ENCODE measurements around the gene ZDHHC8. TPM values are rescaled to one million over a fixed set of nuclear protein-coding genes. Genes with fewer than 3 reads are reported as not detected.
A peak's percentile ranks its signal among the peaks of the same experiment; 100 is the strongest.

ZDHHC8 gene
- total RNA-seq, 1 experiment from 2014 or later, result 78.4 TPM

GRCh38 chr22:20127869-20128618, 3.6 kb upstream of the ZDHHC8 start:
- no peak overlapping the region for H3K27ac Mint-ChIP-seq (ENCODE audit: unreplicated experiment)
- H3K4me3 Mint-ChIP-seq (ENCODE audit: low read depth, unreplicated experiment), result no peak overlapping the region
- peaks cover 46% of the 10 kb centered on the region for H3K36me3 Mint-ChIP-seq (ENCODE audit: insufficient read depth, unreplicated experiment)
- no peaks in the 10 kb centered on the region for H3K4me1 Mint-ChIP-seq (ENCODE audit: low read depth, unreplicated experiment)
- intact Hi-C loops (cut with micrococcal nuclease; ENCODE audit: unreplicated experiment), result no loop called here
- no peak for DNase-seq
- TF ChIP-seq, protein P1, sequence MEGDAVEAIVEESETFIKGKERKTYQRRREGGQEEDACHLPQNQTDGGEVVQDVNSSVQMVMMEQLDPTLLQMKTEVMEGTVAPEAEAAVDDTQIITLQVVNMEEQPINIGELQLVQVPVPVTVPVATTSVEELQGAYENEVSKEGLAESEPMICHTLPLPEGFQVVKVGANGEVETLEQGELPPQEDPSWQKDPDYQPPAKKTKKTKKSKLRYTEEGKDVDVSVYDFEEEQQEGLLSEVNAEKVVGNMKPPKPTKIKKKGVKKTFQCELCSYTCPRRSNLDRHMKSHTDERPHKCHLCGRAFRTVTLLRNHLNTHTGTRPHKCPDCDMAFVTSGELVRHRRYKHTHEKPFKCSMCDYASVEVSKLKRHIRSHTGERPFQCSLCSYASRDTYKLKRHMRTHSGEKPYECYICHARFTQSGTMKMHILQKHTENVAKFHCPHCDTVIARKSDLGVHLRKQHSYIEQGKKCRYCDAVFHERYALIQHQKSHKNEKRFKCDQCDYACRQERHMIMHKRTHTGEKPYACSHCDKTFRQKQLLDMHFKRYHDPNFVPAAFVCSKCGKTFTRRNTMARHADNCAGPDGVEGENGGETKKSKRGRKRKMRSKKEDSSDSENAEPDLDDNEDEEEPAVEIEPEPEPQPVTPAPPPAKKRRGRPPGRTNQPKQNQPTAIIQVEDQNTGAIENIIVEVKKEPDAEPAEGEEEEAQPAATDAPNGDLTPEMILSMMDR (IDR thresholded peaks at IDR 0.05; ENCODE audit: unreplicated experiment), result no peak
- no peaks in the 10 kb centered on the region for H3K9me3 Mint-ChIP-seq (ENCODE audit: low read depth, unreplicated experiment)
- no TSS peak for BruUV-seq (replicated peaks)
- no peaks in the 10 kb centered on the region for H3K27me3 Mint-ChIP-seq (ENCODE audit: unreplicated experiment)
- CTCF ChIA-PET, result no interaction called here

GRCh38 chr22:20128619-20128901, 3.0 kb upstream of the ZDHHC8 start:
- CTCF ChIA-PET, result no interaction called here
- TF ChIP-seq, protein P1 (IDR thresholded peaks at IDR 0.05; ENCODE audit: unreplicated experiment), result no peak
- DNase-seq, result no peak
- Mint-ChIP-seq H3K27me3 (ENCODE audit: unreplicated experiment) (no peaks in the 10 kb centered on the region), H3K36me3 (ENCODE audit: insufficient read depth, unreplicated experiment) (peaks cover 47% of the 10 kb centered on the region), H3K27ac (ENCODE audit: unreplicated experiment) (no peak overlapping the region), H3K4me3 (ENCODE audit: low read depth, unreplicated experiment) (no peak overlapping the region), H3K9me3 (ENCODE audit: low read depth, unreplicated experiment) (no peaks in the 10 kb centered on the region), H3K4me1 (ENCODE audit: low read depth, unreplicated experiment) (peaks cover under 1% of the 10 kb centered on the region)
- BruUV-seq (replicated peaks), result no TSS peak
- intact Hi-C loops (cut with micrococcal nuclease; ENCODE audit: unreplicated experiment), result no loop called here

GRCh38 chr22:20128902-20129746, 2.5 kb upstream of the ZDHHC8 start:
- DNase-seq, result peak; percentile 34
- BruUV-seq (replicated peaks), result TSS peak; percentile 19
- H3K9me3 Mint-ChIP-seq (ENCODE audit: low read depth, unreplicated experiment), result no peaks in the 10 kb centered on the region
- intact Hi-C loops (cut with micrococcal nuclease; ENCODE audit: unreplicated experiment), result no loop called here
- no peak overlapping the region for H3K27ac Mint-ChIP-seq (ENCODE audit: unreplicated experiment)
- H3K4me3 Mint-ChIP-seq (ENCODE audit: low read depth, unreplicated experiment), result no peak overlapping the region
- peaks cover 6% of the 10 kb centered on the region for H3K4me1 Mint-ChIP-seq (ENCODE audit: low read depth, unreplicated experiment)
- CTCF ChIA-PET, result no interaction called here
- TF ChIP-seq, protein P1 (IDR thresholded peaks at IDR 0.05; ENCODE audit: unreplicated experiment), result no peak
- no peaks in the 10 kb centered on the region for H3K27me3 Mint-ChIP-seq (ENCODE audit: unreplicated experiment)
- H3K36me3 Mint-ChIP-seq (ENCODE audit: insufficient read depth, unreplicated experiment), result peaks cover 47% of the 10 kb centered on the region

DNA sequence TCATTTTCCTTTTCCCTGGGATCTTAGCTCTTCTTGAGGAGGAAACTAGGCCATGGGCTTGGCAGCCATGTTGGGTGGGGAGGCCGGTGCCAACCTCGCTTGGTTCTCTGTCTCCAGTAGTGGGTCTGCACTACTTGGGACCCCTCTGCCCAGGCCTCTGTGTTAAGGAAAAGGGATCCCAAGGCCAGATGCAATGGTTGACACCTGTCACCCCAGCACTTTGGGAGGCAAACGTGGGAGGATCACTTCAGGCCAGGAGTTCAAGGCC, 1.9 kb upstream of the ZDHHC8 start:
- intact Hi-C loops (cut with micrococcal nuclease; ENCODE audit: unreplicated experiment), result no loop called here
- Mint-ChIP-seq H3K27ac (ENCODE audit: unreplicated experiment) (no peak overlapping the region), H3K4me1 (ENCODE audit: low read depth, unreplicated experiment) (peaks cover 7% of the 10 kb centered on the region), H3K9me3 (ENCODE audit: low read depth, unreplicated experiment) (no peaks in the 10 kb centered on the region), H3K36me3 (ENCODE audit: insufficient read depth, unreplicated experiment) (peaks cover 52% of the 10 kb centered on the region), H3K27me3 (ENCODE audit: unreplicated experiment) (no peaks in the 10 kb centered on the region), H3K4me3 (ENCODE audit: low read depth, unreplicated experiment) (no peak overlapping the region)
- DNase-seq, result no peak
- no TSS peak for BruUV-seq (replicated peaks)
- TF ChIP-seq, protein P1 (IDR thresholded peaks at IDR 0.05; ENCODE audit: unreplicated experiment), result no peak
- CTCF ChIA-PET, result no interaction called here
